ENCODE data around the gene NLGN1.

Gene NLGN1

DNA sequence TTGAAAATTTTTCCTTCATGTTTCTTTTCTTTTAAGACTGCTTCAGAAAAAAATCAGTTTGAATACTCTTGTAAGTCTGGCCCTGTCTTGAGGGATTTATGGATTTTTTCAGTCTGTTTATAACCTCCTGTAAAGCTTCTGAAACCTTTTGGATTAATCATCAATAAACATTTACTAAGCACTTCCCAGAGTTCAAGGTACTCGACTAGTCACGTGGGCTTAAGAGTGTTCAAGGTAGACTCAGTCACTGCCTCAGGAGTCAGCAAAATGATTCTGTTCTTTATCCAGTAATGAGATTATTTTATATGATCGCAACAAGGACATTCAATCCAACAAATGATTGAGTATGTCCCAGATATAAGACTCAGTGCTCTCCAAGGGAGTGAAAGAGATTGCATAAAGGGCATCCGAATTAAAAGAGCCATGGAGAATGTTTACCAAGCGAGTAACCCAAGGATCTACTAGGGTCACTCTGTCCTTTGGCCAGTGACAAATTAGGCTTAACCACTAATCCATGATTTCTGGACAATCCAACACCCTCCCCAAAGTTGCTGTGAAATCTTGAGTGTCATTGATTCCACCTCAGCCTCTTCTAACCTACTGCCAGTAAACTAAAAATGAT lies 735.0 kb downstream of the NLGN1 start:
- DNase-seq (ENCODE audit: low read depth) = no peak
- H3K4me3 ChIP-seq (ENCODE audit: low read depth, low read length) = no peak overlapping the region
- TF ChIP-seq, protein P1, sequence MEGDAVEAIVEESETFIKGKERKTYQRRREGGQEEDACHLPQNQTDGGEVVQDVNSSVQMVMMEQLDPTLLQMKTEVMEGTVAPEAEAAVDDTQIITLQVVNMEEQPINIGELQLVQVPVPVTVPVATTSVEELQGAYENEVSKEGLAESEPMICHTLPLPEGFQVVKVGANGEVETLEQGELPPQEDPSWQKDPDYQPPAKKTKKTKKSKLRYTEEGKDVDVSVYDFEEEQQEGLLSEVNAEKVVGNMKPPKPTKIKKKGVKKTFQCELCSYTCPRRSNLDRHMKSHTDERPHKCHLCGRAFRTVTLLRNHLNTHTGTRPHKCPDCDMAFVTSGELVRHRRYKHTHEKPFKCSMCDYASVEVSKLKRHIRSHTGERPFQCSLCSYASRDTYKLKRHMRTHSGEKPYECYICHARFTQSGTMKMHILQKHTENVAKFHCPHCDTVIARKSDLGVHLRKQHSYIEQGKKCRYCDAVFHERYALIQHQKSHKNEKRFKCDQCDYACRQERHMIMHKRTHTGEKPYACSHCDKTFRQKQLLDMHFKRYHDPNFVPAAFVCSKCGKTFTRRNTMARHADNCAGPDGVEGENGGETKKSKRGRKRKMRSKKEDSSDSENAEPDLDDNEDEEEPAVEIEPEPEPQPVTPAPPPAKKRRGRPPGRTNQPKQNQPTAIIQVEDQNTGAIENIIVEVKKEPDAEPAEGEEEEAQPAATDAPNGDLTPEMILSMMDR (IDR thresholded peaks at IDR 0.05; ENCODE audit: control insufficient read depth, extremely low read depth, insufficient read depth) = no peak

DNA sequence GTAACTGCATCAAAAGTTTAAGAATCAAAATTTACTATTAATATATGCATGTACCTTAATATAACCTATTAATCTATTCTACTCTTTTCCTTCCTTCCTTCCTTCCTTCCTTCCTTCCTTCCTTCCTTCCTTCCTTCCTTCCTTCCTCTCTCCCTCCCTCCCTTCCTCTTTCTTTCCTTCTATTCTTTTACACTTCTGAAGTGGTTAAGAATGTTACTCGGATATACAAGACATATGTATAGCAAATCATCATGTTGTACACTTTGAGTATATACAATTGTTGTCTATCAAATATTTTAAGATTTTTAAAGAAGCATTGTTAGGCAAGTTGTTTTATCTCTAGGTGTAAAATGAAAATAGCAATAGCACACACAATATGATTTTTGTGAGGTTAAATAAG lies 748.5 kb downstream of the NLGN1 start:
- TF ChIP-seq, protein P1 (IDR thresholded peaks at IDR 0.05; ENCODE audit: control insufficient read depth, extremely low read depth, insufficient read depth) = no peak
- no peak overlapping the region for H3K4me3 ChIP-seq (ENCODE audit: low read depth, low read length)
- DNase-seq (ENCODE audit: low read depth) = no peak

DNA sequence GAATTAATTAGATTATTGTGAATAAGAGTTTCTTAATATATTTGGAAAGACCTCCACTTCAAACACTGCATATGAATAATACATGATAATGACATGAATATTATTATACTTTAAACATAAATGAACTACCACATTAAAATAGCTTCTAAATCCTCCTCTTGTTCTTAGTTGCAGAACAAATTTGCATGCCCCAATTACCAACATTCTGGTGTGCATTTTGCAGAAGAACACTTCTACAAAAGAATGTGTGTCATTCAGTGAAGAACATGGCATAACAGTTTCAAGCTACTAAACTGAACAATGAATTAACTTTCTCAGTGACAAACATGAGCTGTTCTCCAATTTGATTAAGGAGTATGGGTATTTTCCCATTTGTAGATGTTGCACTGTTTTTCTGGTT lies 750.3 kb downstream of the NLGN1 start:
- H3K4me3 ChIP-seq (ENCODE audit: low read depth, low read length) = no peak overlapping the region
- DNase-seq (ENCODE audit: low read depth) = no peak

DNA sequence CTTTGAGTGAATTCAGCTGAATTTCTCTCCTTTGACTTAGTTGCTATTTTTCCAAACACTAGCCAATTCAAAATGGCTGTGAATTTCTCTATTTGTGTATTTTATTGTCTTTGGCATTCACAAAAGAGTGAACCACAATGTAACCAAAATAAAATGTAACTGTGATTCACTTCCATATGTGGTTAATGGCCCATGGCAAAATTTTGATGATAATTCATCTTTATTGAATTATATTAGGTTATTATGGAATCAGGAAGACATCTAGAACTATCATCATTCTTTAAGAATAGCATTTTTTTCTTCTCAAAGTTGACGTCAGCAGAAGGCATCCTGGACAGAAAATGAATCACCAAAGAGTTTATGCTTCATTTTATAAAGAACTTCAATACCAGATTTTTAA lies 756.3 kb downstream of the NLGN1 start:
- TF ChIP-seq, protein P1 (IDR thresholded peaks at IDR 0.05; ENCODE audit: control insufficient read depth, extremely low read depth, insufficient read depth) = no peak
- no peak overlapping the region for H3K4me3 ChIP-seq (ENCODE audit: low read depth, low read length)
- DNase-seq (ENCODE audit: low read depth) = no peak

More for the DNA sequence above, 750.3 kb downstream of the NLGN1 start:
- TF ChIP-seq, protein P1 (IDR thresholded peaks at IDR 0.05; ENCODE audit: control insufficient read depth, extremely low read depth, insufficient read depth) = no peak

DNA sequence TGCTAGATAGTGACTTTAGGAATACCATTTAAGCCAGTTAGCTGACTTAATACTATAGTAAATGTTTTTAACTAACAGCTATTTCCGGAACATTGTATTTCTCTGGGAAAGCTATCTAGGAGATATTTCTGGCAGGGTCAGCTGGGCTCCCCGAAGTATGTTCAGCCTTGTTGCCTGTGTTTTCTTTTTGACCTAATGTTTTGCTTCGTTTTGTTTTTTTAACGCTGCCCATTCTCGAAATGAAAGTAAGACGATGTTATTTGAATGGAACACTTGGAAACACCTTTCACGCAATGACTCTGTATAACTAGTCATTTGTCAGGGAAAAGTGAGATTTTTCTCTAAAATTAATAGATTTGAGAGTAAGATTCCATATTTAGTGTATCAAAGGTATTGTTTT lies 758.7 kb downstream of the NLGN1 start:
- no peak overlapping the region for H3K4me3 ChIP-seq (ENCODE audit: low read depth, low read length)
- TF ChIP-seq, protein P1 (IDR thresholded peaks at IDR 0.05; ENCODE audit: control insufficient read depth, extremely low read depth, insufficient read depth) = no peak

DNA sequence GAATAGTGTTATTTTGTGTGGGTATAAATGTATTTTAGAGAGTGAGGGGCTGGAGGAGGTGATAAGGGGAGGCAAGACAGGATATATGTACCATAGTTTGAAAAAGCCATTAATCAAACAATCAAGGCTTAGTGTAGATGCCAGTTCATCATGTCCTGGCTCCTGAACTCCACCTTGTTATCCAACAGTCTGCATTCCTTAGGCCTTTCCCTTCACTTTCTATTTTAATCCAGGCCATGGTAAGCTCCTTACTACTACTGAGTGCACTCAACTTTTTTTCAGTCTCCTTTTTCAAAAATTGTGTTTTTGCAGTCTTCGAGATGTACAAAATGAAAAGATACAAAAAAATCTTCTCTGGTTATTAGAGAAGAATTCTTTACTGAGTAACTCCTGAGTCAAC lies 761.1 kb downstream of the NLGN1 start:
- DNase-seq (ENCODE audit: low read depth) = no peak
- H3K4me3 ChIP-seq (ENCODE audit: low read depth, low read length) = no peak overlapping the region
- TF ChIP-seq, protein P1 (IDR thresholded peaks at IDR 0.05; ENCODE audit: control insufficient read depth, extremely low read depth, insufficient read depth) = no peak

More for the DNA sequence above, 758.7 kb downstream of the NLGN1 start:
- DNase-seq (ENCODE audit: low read depth) = no peak

DNA sequence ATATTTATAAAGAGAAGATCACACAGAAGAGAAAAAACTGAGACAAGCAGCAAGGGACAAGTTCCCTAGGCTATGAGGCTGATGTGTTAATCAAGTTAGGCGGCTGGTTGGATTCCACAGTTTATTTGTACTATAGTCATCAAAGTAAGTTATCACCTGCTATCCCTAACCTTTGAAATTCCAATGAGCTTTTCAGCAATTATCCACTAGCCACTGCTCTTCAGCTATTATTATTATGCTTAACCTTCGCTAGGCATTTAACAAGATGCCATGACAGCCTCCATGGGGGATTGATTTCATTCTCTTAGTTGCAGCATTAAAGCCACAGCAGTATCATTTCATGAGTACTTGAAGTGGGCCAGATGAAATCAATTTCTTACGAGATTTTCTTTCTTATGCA lies 762.1 kb downstream of the NLGN1 start:
- DNase-seq (ENCODE audit: low read depth) = no peak
- H3K4me3 ChIP-seq (ENCODE audit: low read depth, low read length) = no peak overlapping the region
- TF ChIP-seq, protein P1 (IDR thresholded peaks at IDR 0.05; ENCODE audit: control insufficient read depth, extremely low read depth, insufficient read depth) = no peak
